GM12872 (cell line): Measurements from ENCODE around the gene DYRK3.

Source experiments
- TF ChIP-seq, protein P1 (sequence below): IDR thresholded peaks from 3 replicates; pipeline ENCODE4 v1.5.1; 2011; ENCODE audit warnings: low read depth, mild to moderate bottlenecking, low read length, moderate library complexity; ENCODE audit not compliant: insufficient read depth

Gene DYRK3

GRCh38 chr1:206651014-206651413 is 15.7 kb downstream of the DYRK3 start:
- TF ChIP-seq, protein P1, sequence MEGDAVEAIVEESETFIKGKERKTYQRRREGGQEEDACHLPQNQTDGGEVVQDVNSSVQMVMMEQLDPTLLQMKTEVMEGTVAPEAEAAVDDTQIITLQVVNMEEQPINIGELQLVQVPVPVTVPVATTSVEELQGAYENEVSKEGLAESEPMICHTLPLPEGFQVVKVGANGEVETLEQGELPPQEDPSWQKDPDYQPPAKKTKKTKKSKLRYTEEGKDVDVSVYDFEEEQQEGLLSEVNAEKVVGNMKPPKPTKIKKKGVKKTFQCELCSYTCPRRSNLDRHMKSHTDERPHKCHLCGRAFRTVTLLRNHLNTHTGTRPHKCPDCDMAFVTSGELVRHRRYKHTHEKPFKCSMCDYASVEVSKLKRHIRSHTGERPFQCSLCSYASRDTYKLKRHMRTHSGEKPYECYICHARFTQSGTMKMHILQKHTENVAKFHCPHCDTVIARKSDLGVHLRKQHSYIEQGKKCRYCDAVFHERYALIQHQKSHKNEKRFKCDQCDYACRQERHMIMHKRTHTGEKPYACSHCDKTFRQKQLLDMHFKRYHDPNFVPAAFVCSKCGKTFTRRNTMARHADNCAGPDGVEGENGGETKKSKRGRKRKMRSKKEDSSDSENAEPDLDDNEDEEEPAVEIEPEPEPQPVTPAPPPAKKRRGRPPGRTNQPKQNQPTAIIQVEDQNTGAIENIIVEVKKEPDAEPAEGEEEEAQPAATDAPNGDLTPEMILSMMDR = no peak

GRCh38 chr1:206651958-206652890 is 16.9 kb downstream of the DYRK3 start:
- TF ChIP-seq, protein P1 = no peak

GRCh38 chr1:206653715-206654459 is 18.6 kb downstream of the DYRK3 start:
- TF ChIP-seq, protein P1 = no peak

GRCh38 chr1:206654828-206655227 is 19.5 kb downstream of the DYRK3 start:
- TF ChIP-seq, protein P1 = no peak

DNA sequence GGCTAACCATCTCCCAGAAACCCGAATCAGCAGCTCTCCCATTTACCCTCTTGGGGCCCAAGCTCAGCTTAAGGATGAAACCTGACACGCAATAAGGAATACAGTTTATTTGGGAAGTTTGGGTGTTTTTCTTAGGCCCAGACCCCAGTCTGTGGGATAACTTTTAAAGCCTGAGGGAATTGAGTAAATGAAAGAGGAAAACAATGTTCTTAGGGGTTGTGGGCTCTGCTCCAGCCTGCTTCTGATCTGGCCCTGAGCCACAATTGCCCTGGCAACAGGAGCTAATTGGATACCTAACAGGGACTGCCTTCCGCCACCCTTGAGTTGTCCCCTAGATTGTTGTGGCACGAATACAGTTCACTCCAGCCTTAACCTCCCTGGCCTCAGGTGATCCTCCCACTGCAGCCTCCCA is 20.1 kb downstream of the DYRK3 start:
- TF ChIP-seq, protein P1 = no peak

DNA sequence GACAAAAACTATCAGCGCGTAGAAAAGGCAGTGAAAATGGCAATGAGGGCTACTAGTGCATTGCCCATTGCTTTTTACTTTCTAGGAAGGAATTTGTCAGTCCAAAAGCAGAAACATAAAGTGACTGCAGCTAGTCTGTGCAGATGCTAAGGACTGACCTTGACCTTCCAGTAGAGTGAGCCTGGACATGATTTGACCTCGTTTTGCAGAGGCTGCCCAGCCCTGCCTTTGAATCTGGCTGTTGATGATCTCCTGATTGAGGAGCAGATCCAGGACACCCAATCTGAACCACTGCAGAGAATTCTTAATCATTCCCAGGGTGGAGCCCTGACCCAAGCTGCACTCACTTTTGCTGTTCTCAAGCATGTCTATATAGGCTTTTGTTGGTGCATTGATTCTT is 21.6 kb downstream of the DYRK3 start:
- TF ChIP-seq, protein P1 = no peak

- TF ChIP-seq, protein P1 = no peak
These were observed 22.4 kb downstream of the DYRK3 start for GRCh38 chr1:206657751-206658150.
